ENCODE measurements around the gene PLOD3. TPM values are rescaled to one million over a fixed set of nuclear protein-coding genes. Genes with fewer than 3 reads are reported as not detected.

PLOD3 gene
- total and polyA plus RNA-seq, 9 donors, result 14.2 to 51.9 (median 38.5) TPM

DNA sequence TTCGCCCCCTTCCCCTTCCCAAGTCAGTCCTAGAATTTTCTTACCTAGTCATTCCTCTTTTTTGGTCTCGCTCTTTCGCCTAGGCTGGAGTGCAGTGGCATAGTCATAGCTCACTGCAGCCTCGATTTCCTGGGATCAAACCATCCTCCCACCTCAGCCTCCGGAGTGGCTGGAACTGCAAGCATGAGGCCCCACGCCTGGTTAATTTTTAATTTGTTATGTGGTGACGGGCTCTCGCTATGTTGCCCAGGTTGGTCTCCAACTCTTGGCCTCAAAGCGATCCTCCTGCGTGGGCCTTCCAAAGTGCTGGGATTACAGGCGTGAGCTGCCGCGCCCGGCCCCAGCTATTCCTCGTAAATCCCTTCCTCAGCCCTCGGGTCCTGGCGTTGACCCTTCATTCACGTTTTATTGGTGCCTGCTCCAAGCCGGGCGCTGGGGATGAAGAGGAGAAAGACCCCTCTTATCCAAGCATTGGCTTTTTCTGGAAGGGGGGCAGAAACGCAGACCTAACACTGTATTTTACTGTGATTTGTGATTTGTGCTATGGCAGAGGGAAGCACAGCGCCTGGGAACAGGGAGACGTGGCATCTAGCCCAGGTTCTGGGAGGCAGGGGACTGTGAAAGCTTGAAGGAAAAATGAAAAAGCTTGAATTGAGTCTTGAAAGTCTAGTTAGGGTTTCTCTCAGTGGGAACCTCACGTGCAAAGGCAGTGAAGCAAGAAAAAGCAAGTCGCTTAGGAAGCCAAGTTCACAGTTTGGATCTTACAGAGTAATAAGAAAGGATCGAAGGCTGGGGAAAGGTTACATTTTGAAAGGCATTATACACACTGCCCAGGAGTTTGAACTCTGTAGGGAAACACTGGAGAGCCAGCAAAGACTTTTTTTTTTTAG lies 1.1 kb upstream of the PLOD3 start:
- Histone ChIP-seq H3K9me3 (no peaks in the 10 kb centered on the region), H3K4me1 (ENCODE audit: insufficient read depth) (peaks cover 12% of the 10 kb centered on the region), H3K36me3 (no peaks in the 10 kb centered on the region), H3K27me3 (no peaks in the 10 kb centered on the region), H3K4me3 (peak overlapping the region; percentile 86), H3K27ac (peak overlapping the region in 1 of 2 donors; percentile 85)
- intact Hi-C loops (cut with DNase I), result no loop called here
- DNase-seq, result no peak
- WGBS, 3 donors, result 5 to 6% (median 5%) methylated on average over 26 of the region's 26 CpGs
- TF ChIP-seq CTCF (IDR thresholded peaks at IDR 0.05) (no peak), POLR2A (IDR thresholded peaks at IDR 0.05) (no peak), EP300 (IDR thresholded peaks at IDR 0.05) (no peak)

DNA sequence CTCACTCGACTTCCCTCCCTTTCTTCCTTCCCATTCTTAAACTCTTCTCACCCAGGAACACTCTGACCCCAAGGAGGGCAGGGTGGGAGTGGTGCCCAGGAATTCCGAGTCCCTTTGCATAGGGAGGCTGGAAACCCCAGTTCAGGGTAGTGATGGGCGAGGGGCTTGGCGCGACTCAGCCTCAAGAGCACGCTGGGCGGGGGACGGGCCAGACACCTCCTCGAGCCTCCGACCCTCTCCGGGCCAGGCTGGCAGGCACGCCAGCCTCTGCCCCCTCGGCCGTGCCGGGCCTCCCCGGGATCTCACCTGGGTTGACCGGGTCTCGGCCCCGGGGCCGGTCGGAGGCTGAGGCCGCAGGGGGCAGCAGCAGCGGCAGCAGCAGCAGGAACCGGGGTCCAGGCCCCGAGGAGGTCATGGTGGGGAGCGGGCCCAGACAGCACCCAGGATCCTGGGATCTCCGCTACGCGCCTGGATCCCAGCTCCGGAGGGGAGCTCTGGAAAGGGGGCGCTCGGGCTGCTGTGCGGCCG lies 457 bp downstream of the PLOD3 start:
- WGBS, 3 donors, result 0 to 1% (median 1%) methylated on average over 26 to 34 of the region's 34 CpGs
- H3K27ac ChIP-seq, result peak overlapping the region; percentile 22 to 85
- no peaks in the 10 kb centered on the region for H3K9me3 ChIP-seq
- no peaks in the 10 kb centered on the region for H3K27me3 ChIP-seq
- H3K4me1 ChIP-seq (ENCODE audit: insufficient read depth), result peaks cover 12% of the 10 kb centered on the region
- H3K4me3 ChIP-seq, result peak overlapping the region; percentile 86
- TF ChIP-seq POLR2A (IDR thresholded peaks at IDR 0.05) (no peak), EP300 (IDR thresholded peaks at IDR 0.05) (no peak), CTCF (IDR thresholded peaks at IDR 0.05) (no peak)
- DNase-seq, result peak in 3 of 5 donors; percentile 23 to 58 (median 46)
- intact Hi-C loops (cut with DNase I), result no loop called here
- H3K36me3 ChIP-seq, result no peaks in the 10 kb centered on the region

DNA sequence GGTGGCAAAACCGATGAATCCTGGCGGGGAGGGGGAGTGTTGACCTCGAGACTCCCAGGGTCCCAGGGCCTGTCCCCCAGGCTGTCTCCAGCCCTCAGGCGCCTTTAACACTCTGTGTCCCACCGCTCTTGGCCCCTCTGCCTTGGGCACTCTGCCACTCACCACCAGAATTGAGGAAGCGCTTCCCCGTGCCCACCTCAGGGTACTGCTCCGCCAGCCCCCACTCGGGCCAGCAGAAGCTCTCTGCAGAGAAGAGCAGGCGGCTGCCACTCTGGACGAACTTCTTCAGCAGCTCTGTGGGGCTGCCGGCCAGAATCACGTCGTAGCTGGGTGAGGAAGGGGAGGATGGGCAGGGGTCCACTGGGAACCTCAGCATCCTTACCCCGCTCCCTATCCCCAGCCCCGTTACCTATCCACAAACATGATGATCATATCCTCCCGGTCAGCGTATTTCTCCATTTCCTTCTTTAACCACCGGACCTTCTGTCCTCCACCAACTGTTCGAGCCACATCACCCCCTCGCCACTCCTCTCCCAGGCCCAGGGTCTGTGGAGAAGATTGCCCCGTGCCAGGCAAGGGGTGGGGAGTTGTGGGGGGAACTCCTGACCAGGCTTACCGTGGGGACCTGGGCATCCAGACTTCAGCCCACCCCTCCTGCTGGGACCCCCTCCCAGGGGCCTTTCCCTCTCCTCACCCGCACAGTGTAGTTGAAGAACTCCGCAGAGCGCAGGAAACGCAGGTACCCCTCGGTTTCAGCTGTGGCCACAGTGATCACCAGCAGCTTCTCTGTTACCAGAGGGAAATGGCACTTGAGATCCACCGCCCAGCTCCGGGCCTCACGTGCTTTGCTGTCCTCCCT lies 1.2 kb downstream of the PLOD3 start:
- DNase-seq, result no peak
- Histone ChIP-seq H3K27ac (no peak overlapping the region), H3K27me3 (no peaks in the 10 kb centered on the region), H3K4me3 (peak overlapping the region; percentile 86), H3K4me1 (ENCODE audit: insufficient read depth) (peaks cover 12% of the 10 kb centered on the region), H3K36me3 (no peaks in the 10 kb centered on the region), H3K9me3 (no peaks in the 10 kb centered on the region)
- intact Hi-C loops (cut with DNase I), result no loop called here
- TF ChIP-seq POLR2A (IDR thresholded peaks at IDR 0.05) (no peak), EP300 (IDR thresholded peaks at IDR 0.05) (no peak), CTCF (IDR thresholded peaks at IDR 0.05) (no peak)
- 60 to 64% (median 63%) methylated on average over 31 of the region's 31 CpGs for WGBS, 3 donors

- no peaks in the 10 kb centered on the region for H3K9me3 ChIP-seq
- no peaks in the 10 kb centered on the region for H3K36me3 ChIP-seq
- H3K4me3 ChIP-seq, result no peak overlapping the region
- H3K27ac ChIP-seq, result no peak overlapping the region
- intact Hi-C loops (cut with DNase I), result no loop called here
- peaks cover 6% of the 10 kb centered on the region for H3K4me1 ChIP-seq (ENCODE audit: insufficient read depth)
- no peak for DNase-seq
- WGBS, 3 donors, result 84 to 91% (median 90%) methylated on average over 6 to 8 of the region's 8 CpGs
- no peaks in the 10 kb centered on the region for H3K27me3 ChIP-seq
- TF ChIP-seq EP300 (IDR thresholded peaks at IDR 0.05), result no peak
- TF ChIP-seq CTCF (IDR thresholded peaks at IDR 0.05), result no peak
- no peak for TF ChIP-seq POLR2A (IDR thresholded peaks at IDR 0.05)
Measured at GRCh38 chr7:101212014-101212413, 5.4 kb downstream of the PLOD3 start.
